GM18511 (cell line): ENCODE measurements around the gene PARD3.

Experiments
- ATAC-seq: cut with Tn5 transposase; IDR thresholded peaks from one replicate; pipeline ENCODE4 v1.9.1; 2021; ENCODE audit warnings: mild to moderate bottlenecking, moderate library complexity; ENCODE audit not compliant: unreplicated experiment

PARD3 gene

GRCh38 chr10:34333513-34333912 is 481.6 kb downstream of the PARD3 start:
- no peak for ATAC-seq

DNA sequence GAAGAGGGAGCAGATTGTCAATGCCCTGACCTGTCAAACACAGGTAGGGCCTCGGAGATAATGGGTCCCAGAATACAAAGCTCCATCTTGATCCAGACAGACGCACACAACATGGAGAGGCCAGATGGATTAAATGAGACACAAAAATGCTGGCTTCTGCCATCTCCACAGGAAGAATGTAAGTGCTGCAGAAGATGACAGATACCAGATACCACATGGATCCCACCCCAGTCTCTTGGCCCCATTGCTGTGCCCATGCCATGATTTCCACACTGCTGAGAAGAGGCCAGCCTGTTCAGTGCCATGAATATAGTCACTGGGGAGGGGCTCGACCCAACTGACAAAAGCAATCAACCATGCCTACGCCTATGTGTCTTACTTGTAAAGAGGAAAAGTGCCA is 487.9 kb downstream of the PARD3 start:
- ATAC-seq, result no peak

DNA sequence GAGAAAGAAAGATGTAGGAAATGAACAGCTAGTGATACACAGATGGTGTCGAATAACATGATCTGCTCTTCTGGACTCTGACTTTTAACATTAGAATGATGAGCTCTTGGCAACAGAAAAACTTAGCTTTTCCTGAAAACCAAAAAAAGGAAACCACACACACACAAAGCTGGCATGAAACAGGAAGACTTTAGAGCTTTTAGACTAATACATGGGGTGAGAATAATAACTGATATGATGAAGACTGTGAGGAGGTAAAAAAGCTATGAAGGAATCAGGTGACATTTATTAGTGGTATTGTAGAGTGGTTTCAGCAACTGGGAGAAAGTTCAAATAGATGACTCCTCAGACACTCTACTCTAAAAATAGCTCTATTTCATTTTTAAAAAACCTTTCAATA is 491.9 kb downstream of the PARD3 start:
- ATAC-seq, result no peak

- ATAC-seq, result no peak
Observed at GRCh38 chr10:34320265-34320664, 494.8 kb downstream of the PARD3 start.

DNA sequence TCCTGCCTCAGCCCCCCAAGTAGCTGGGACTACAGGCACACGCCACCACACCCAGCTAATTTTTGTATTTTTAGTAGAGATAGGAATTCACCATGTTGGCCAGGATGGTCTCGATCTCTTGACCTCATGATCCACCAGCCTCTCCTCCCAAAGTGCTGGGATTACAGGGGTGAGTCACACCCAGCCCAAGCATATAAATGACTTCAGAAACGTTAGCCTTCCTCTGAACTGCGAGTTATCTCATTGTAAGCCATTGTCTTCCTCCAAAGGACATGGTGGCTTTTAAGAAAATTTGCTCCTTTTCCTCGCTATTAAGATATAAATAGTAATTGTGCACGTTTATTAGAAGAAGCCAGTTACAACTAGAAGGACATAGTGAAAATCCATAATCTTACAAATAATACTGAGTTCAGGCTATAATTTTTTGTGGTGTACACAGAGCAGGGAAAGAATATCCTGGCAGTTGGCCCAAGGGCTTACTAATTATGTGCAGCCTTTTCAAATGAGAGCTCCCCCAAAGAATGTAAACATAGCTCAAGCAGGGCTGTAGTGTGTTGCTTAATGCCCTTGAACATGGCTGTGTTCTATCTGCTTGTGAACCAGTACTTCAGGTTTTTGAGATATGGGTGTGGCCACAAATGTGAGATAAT is 495.8 kb downstream of the PARD3 start:
- no peak for ATAC-seq

GRCh38 chr10:34316154-34316553 is 498.9 kb downstream of the PARD3 start:
- ATAC-seq, result no peak

- ATAC-seq, result no peak
Observed at GRCh38 chr10:34314457-34314856, 500.6 kb downstream of the PARD3 start.

GRCh38 chr10:34313888-34314287 is 501.2 kb downstream of the PARD3 start:
- ATAC-seq, result no peak

DNA sequence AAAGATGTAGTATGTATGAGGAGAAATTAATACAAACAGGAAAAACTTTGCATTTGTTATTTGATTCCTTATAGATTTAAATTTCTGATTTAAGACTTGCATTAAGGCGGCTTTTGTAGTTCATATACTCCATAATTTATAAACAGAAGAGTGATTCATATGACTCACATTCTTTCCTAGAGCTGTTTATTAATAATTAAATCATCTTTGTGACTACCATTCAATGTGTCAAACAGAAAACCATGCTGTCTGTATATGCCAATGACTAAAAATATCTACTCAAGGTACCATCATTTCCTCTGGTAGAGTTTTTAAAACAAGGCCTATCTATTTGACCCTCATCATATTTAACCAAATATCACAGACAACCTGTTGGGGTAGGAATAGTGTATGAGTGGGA is 501.7 kb downstream of the PARD3 start:
- no peak for ATAC-seq

- ATAC-seq, result no peak
Observed at GRCh38 chr10:34311679-34312078, 503.4 kb downstream of the PARD3 start.

DNA sequence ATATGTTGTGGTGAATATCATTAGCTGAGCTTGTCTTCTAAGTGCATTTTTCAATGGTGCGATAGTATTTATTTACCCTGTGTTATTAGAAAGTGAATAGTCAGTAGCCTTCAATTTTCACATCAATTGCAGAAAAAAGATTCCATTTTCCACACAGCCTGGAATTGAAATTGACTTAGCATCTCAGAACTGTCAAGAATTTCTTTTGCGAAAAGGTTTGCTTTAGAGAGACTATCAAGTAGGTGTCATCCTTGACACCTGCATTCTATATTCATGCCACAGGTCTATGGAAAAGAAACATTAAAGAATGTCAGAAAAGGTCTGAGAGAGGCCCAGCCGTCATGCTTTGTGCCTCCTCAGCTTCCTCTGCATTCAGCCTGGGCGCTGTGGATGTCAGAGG is 504.9 kb downstream of the PARD3 start:
- no peak for ATAC-seq

DNA sequence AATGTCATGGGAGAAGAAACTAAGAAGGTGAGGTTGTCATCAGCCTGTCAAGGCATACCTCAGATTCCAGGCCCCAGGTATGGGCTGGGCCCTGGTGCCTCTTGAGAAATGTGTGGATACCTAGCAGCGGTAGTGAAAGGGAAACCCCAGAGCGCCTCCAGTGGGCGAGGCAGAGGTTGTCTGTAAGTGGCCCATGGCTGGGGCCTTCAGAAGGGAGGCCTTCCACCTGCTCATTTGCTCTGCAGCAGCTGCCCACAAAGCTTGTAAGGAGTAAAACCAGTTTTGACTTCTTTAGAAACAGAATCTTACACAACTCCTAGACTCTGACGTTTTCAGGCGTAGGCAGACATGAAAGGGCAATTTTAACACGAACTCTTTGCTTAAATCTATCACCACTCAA is 509.9 kb downstream of the PARD3 start:
- peak; percentile 97 for ATAC-seq

DNA sequence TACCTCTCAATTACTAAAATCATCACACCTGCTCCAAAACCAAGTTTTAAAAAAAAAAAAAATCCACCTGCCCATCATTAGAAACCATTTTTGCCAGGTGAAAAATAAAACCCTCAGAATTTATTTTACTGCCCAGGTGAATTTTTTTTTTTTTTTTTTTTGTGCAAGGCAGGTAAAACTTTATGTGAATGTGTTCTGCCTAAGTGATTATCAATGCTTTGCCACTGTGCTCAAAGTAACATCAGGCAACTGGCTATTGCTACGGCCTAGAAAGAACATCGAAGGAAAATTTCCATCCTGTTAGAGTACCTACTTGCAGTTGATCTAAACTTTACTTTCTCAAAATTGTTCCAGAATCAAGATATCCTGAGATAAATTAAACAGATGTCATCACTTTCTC is 512.1 kb downstream of the PARD3 start:
- ATAC-seq, result no peak

DNA sequence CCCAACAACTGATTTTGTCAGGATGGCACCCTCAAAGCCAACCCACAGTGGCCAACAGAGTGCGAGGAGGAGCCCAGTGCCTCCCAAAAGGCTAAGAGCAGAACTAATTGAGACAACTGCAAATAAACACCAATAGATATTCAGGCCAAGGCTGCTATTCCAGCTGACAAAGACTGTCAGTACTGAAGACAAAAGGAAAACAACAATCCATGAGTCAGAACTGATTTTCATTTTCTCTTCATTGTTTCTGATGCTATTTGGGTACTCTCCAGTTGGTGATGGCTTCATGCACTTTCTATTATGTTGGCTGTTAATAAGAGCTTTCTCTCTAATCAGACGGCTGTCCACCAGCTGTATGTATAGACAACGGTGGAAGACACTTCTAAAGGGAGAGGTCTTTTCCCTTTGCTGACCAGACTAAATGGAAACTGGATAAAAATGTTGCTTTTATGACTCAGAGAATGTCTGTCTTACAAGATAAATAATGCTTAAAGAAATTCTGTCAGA is 515.9 kb downstream of the PARD3 start:
- ATAC-seq, result no peak

- ATAC-seq, result no peak
Observed at GRCh38 chr10:34298346-34298818, 516.7 kb downstream of the PARD3 start.

- ATAC-seq, result no peak
Observed at GRCh38 chr10:34297541-34298345, 517.4 kb downstream of the PARD3 start.

- no peak for ATAC-seq
Observed at GRCh38 chr10:34295142-34295548, 520.0 kb downstream of the PARD3 start.

GRCh38 chr10:34294137-34294536 is 521.0 kb downstream of the PARD3 start:
- ATAC-seq, result no peak

DNA sequence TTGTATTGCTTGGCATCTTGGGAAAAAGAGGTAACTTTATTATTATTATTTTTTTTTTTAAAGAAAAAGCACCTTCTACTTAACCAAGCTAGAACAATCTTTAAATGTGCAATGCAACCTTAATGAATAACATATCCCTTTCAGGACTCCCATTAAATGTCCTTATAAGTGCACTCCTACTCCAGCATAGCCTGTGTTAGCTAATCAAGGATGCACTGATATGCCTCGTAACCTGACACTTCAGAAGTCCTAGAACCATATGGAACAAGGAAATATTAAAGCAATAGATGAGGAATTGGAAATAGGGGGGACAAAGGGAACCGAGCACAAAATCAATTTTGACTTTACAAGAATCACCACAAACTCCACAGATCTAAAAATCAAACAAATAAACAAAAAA is 522.4 kb downstream of the PARD3 start:
- ATAC-seq, result no peak

DNA sequence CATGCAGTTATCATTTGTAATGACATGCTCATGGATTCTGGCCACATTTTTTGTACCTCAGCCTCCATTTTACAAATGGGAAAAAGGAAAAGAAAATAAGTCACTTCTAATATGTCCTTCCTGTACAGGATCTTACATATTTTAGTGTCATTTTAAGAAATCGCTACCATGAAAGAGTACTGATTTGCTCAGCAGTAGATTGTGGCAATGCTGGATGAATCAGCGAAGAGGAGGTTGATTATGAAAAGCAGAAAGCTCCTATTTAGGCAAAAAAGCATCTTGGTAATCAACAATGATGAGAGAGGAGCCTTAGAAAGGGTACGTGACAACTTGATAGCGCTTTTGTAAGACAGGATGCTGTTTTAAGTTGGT is 522.9 kb downstream of the PARD3 start:
- ATAC-seq, result peak; percentile 6

GRCh38 chr10:34291466-34292193 is 523.5 kb downstream of the PARD3 start:
- peak; percentile 91 for ATAC-seq
